ENCODE results near the gene PTBP1.

Gene PTBP1

GRCh38 chr19:798415-799075, 1.3 kb downstream of the PTBP1 start:
- no peak for DNase-seq

- DNase-seq: no peak
Measured at GRCh38 chr19:799076-799881, 2.0 kb downstream of the PTBP1 start.

GRCh38 chr19:800360-801029, 3.2 kb downstream of the PTBP1 start:
- no peak for DNase-seq

- DNase-seq: no peak
Measured at GRCh38 chr19:801030-801860, 4.0 kb downstream of the PTBP1 start.

- no peak for DNase-seq
Measured at GRCh38 chr19:801861-802497, 4.7 kb downstream of the PTBP1 start.

GRCh38 chr19:802498-803098, 5.3 kb downstream of the PTBP1 start:
- DNase-seq: no peak

GRCh38 chr19:803099-803561, 5.9 kb downstream of the PTBP1 start:
- DNase-seq: no peak

GRCh38 chr19:803686-804418, 6.6 kb downstream of the PTBP1 start:
- no peak for DNase-seq

- no peak for DNase-seq
Measured at GRCh38 chr19:804419-805165, 7.3 kb downstream of the PTBP1 start.

GRCh38 chr19:805166-805551, 7.9 kb downstream of the PTBP1 start:
- no peak for DNase-seq

GRCh38 chr19:805600-806550, 8.6 kb downstream of the PTBP1 start:
- DNase-seq: no peak

GRCh38 chr19:806815-807421, 9.7 kb downstream of the PTBP1 start:
- DNase-seq: no peak

GRCh38 chr19:807627-808422, 10.6 kb downstream of the PTBP1 start:
- DNase-seq: no peak

- DNase-seq: no peak
Measured at GRCh38 chr19:808423-808775, 11.1 kb downstream of the PTBP1 start.

GRCh38 chr19:810077-810855, 13.0 kb downstream of the PTBP1 start:
- no peak for DNase-seq

- DNase-seq: no peak
Measured at GRCh38 chr19:810883-811489, 13.7 kb downstream of the PTBP1 start.

Measured in cortex of kidney (tissue), 1 donor.